GM19238 (cell line): Measurements from ENCODE around the gene AJAP1.

Experiments
- DNase-seq: peaks from one replicate; pipeline ENCODE4 v3.0.0; 2011; ENCODE audit warnings: low spot score; ENCODE audit not compliant: insufficient read length

Gene AJAP1

GRCh38 chr1:4805987-4806386, 151.6 kb downstream of the AJAP1 start:
- no peak for DNase-seq

- DNase-seq = no peak
These were observed 166.1 kb downstream of the AJAP1 start for GRCh38 chr1:4820543-4820942.

DNA sequence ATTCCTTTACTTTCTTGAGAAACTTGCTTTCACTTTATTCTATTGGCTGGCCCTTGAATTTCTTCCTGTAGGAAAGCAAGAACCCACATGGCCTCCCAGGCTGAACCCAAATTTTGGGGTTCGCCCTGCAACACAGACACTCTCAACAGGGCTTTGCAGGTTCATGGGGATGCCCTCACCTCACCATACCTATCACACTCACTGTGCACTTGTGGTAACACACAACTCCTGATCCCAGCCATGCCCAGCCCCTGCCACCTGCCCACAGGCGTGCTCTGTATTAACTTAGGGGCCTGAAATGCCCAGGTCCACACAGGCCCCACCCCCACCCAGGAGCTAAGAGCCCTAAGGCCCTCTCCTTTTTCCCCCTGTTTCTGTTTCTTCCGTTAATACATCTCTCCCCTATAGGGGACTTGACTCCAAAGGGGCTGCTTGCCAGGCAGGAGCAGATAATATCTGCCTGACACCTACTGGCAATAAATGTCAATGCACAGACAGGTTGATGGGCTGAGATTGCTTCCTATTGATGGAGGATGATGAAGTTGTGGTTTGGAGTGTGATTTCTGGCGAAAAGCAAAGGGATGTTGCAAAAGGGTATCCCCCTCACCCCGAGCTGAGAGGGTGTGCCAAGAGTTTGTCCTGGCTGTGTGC, 171.5 kb downstream of the AJAP1 start:
- DNase-seq = no peak

DNA sequence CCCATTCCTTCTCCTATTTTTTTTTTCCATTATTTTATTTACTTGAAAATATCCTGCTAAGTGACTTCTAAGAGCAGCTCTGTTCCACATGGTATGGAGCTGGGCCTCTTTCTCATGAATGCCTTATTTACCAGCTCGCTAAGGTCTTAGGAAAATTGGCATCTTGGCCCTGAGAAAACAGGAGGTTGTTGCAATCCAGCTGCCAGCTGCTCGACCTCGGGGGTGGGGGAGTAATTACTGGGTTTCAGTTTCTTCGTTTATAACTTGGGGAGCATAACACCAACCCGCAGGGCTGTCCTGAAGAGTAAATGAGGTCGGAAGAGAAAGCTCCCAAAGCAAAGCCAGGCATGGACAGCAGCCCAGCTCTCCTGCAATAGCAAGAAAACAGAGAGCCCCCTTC, 176.3 kb downstream of the AJAP1 start:
- DNase-seq = no peak

DNA sequence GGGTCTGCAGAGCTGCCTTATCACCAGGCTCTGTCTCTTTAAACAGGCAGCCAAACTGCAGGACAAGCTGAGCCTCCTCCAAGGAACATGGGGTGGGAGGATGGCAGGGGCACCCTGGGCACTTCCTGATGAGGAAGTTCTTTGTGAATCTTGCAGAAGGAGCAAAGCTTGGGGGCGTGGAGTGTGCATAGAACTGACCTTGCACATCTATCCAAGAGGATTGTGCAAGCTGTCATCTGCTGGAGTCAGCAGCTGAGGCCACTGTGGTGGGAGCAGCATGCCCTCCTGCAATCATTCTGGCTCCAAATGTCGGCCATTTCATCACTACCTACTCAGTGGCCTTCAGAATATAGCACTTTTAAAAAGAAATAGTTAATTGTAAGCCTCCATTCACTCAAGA, 182.2 kb downstream of the AJAP1 start:
- no peak for DNase-seq

DNA sequence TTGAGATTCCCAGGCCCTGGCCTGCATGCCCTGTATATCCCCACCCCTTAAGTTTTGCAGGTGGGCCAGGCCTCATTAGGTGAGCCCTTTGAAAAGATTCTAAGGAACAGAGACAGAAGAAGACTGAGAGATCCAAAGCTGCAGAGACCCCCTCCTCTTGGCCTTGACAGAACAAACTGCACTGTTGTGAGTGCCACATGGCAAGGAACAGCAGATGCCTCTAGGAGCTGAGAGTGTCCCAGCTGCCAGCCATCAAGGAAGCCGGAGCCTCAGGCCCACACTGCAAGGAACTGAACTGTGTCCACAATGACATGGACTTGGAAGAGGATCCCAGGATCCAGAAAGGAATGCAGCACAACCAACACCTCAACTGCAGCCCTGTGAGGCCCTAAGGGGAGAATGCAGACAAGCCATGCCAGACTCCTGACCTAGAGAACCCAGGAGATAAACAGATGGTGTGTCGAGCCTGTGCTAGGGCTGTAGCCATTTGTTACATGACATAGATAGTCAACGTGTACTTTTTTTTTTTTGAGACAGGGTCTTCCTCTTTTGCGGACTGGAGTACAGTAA, 182.7 kb downstream of the AJAP1 start:
- DNase-seq = no peak

DNA sequence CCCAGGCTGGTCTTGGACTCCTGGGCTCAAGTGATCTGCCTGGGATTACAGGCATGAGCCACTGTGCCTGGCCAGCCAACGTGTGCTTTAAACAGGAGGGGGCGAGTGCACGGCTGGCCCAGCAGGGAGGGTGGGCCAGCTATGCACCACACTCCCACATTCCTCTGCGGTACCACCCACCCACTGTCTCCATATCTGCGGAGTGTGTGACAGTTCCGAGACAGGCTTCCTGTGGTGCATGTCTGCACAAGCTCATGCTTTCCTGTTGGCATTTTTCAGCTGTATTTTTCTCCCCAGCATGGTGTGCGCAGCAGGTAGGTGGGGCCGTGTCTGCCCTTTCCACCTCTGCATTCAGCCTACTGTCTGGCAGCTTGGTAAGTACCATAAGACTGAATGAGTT, 183.3 kb downstream of the AJAP1 start:
- no peak for DNase-seq

DNA sequence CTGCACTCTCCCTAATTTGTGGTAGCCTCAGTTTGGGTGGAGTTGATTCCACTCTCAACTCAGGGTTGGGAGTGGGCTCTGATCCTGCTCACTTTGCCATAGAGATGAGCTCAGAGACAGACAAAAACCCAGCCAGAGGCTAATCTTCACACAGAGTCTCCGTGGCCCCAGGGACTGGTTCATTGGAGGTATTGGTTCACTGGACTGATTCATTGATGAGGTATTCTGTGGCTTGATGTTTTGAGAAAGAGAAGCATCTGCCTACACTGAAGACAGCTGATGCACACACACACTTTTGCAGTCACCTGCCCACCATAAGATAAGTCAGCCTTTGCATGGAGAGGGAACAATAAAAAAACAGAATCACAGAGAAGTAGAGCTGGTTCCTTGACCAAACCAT, 183.8 kb downstream of the AJAP1 start:
- DNase-seq = no peak
